Central memory CD8-positive, alpha-beta T cell (primary cell): ENCODE results near the gene C16orf89.

ENCODE experiments used
- ATAC-seq: fragments of 150-1000 bp; cut with Tn5 transposase; replicated peaks from 2 replicates; pipeline ENCODE4 v1.10.0; 2022; ENCODE audit warnings: mild to moderate bottlenecking, moderate FRiP score, moderate number of reproducible peaks; ENCODE audit not compliant: poor library complexity, severe bottlenecking; ENCODE audit errors: extremely low read depth
- DNase-seq, 2 donors: peaks; one replicate each; pipeline ENCODE4 v3.0.0; 2021; ENCODE audit warnings: low spot score in 2 of 2
- H3K27ac Mint-ChIP-seq: one replicate; pipeline ENCODE4 v1.8.0; 2022; ENCODE audit warnings: low read depth, mild to moderate bottlenecking, moderate library complexity, mixed read lengths
- H3K27me3 Mint-ChIP-seq: one replicate; pipeline ENCODE4 v1.8.0; 2022; ENCODE audit warnings: mixed read lengths
- H3K36me3 Mint-ChIP-seq: one replicate; pipeline ENCODE4 v1.8.0; 2022; ENCODE audit warnings: mild to moderate bottlenecking, moderate library complexity, mixed read lengths; ENCODE audit not compliant: insufficient read depth
- H3K4me1 Mint-ChIP-seq: one replicate; pipeline ENCODE4 v1.8.0; 2022; ENCODE audit warnings: mixed read lengths
- H3K4me3 Mint-ChIP-seq: one replicate; pipeline ENCODE4 v1.8.0; 2022; ENCODE audit warnings: mild to moderate bottlenecking, moderate library complexity, mixed read lengths
- H3K9me3 Mint-ChIP-seq: one replicate; pipeline ENCODE4 v1.8.0; 2022; ENCODE audit warnings: mixed read lengths

C16orf89 gene

DNA sequence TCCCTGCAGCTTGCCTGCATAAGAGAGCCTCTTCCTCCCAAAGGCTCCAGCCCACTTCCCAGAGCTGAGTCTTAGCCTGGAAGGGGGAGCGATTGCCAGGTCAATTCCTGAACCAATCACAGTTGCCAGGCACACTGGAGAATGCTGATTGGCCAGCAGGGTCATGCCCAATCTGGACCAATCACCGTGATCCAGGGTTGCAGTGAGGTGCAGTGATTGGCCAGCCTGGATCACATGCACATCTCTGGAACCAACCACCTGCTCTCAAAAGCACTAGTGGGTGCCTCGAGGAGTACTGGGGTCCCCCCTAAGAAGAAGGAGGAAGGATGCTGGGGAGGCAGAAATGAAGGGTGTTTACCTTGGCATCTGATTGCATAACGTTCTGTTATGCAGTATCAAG lies 50.4 kb downstream of the C16orf89 start:
- Mint-ChIP-seq H3K27ac (no peak overlapping the region), H3K27me3 (peaks cover 21% of the 10 kb centered on the region), H3K4me1 (no peaks in the 10 kb centered on the region), H3K36me3 (no peaks in the 10 kb centered on the region), H3K4me3 (no peak overlapping the region), H3K9me3 (no peaks in the 10 kb centered on the region)
- ATAC-seq, result no peak
- DNase-seq, result no peak

DNA sequence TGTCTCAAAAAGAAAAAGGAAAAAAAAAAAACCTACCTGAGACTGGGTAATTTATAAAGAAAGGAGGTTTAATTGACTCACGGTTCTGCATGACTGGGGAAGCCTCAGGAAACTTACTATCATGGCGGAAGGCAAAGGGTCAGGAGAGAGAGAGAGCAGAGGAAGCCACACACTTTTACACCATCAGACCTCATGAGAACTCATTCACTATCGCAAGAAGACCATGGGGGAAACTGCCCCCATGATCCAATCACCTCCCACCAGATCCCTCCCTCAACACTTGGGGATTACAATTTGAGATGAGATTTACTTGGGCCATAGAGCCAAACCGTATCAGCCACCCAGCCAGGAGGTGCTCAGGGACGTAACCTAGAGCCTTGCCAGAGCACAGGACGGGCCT lies 52.9 kb downstream of the C16orf89 start:
- no peak for DNase-seq
- H3K4me3 Mint-ChIP-seq, result no peak overlapping the region
- H3K27ac Mint-ChIP-seq, result no peak overlapping the region
- peaks cover 39% of the 10 kb centered on the region for H3K27me3 Mint-ChIP-seq
- H3K4me1 Mint-ChIP-seq, result no peaks in the 10 kb centered on the region
- no peaks in the 10 kb centered on the region for H3K9me3 Mint-ChIP-seq
- H3K36me3 Mint-ChIP-seq, result no peaks in the 10 kb centered on the region
- no peak for ATAC-seq

DNA sequence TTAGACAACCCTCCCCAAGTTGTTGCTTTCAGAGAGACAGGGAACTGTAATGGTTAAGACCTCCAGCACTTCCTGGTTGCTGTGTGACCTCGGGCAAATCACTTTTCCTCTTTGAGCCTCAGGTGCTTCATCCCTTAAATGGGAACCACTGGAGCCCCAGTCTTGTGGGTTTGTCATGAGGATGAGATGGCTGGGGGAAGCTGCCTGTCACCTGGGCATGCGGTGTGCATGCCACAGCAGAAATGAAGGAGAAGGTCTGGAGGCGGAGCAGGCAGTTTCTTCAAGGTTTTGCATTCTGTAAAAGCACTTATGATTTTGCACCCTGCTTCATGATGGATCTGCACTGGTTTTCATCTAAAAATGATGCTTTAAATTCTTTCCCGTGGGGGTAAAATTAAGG lies 54.1 kb downstream of the C16orf89 start:
- H3K4me3 Mint-ChIP-seq, result no peak overlapping the region
- no peak overlapping the region for H3K27ac Mint-ChIP-seq

DNA sequence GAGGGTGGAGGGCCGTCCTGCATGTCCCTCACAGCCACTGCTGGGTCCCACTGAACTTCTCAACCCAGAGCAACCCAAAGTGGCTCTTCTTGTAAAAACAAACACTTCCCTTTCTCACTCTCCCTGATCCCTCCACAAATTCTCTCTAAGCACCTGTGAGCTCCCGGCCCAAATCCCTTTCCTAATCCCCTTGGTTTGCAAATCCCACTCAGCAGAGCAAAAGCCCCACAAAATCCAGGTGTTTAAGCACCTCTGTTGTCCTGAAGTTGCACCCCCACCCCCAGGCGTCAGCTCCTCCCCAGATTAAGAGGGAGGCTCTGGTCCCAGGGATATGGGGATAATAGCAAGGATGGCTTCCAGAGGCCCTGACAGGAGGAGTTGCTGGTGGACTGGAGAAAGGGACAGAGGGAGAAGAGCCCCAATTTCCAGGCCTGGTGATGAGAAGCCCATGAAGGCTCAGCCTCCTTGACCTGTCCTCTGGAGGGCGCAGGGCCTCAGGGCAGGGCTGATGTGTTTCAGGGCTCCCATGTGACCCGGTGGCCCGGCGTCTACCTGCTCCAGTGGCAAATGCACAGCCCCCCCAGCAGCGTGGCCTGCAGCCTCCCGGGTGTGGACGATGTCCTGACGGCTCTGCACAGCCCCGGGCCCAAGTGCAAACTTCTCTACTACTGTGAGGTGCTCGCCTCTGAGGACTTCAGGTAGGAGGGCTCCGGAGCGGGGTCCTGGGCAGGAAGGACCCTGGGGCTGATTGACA lies 55.0 kb downstream of the C16orf89 start:
- no peaks in the 10 kb centered on the region for H3K36me3 Mint-ChIP-seq
- ATAC-seq (no peak), DNase-seq (no peak)
- H3K9me3 Mint-ChIP-seq, result no peaks in the 10 kb centered on the region
- no peak overlapping the region for H3K4me3 Mint-ChIP-seq
- H3K4me1 Mint-ChIP-seq, result no peaks in the 10 kb centered on the region
- peaks cover 39% of the 10 kb centered on the region for H3K27me3 Mint-ChIP-seq
- no peak overlapping the region for H3K27ac Mint-ChIP-seq

More for the DNA sequence above, 54.1 kb downstream of the C16orf89 start:
- Mint-ChIP-seq H3K4me1 (no peaks in the 10 kb centered on the region), H3K36me3 (no peaks in the 10 kb centered on the region), H3K27me3 (peaks cover 39% of the 10 kb centered on the region), H3K9me3 (no peaks in the 10 kb centered on the region)
- DNase-seq, result no peak
- no peak for ATAC-seq

DNA sequence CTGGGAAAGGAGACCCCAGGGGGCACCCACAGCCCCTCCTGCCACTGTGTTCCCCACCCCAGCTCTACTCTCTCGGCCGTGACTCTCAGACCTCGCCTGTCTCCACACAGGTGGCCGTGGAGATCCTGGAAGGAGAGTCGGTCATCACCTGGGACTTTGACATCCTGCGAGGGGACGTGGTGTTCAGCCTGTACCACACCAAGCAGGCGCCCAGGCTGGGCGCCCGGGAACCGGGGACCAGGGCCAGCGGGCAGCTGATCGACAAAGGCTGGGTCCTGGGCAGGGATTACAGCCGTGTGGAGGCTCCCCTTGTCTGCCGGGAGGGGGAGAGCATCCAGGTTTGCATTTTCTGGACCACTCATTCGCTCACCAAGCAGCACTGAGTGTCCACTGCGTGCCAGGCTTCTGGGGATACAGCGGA lies 57.4 kb downstream of the C16orf89 start:
- ATAC-seq (no peak), DNase-seq (no peak)
- Mint-ChIP-seq H3K27ac (no peak overlapping the region), H3K4me3 (no peak overlapping the region), H3K36me3 (no peaks in the 10 kb centered on the region), H3K4me1 (no peaks in the 10 kb centered on the region), H3K9me3 (no peaks in the 10 kb centered on the region), H3K27me3 (peaks cover 49% of the 10 kb centered on the region)

DNA sequence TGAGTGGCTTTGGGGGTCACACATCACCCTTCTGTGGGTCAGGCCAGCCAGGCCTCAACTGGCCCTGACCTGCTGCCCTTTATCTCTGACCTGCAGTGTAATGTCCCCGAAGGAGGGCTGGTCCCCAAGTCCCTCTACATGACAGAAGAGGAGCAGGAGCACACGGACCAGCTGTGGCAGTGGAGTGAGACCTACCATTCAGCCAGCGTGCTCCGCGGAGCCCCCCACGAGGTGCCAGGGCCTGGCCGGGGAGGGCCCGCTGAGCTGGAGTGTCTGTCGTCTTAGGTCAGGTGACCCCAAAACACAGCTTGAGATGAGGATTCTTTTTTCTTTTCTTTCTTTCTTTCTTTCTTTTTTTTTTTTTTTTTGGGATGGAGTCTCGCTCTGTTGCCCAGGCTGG lies 58.5 kb downstream of the C16orf89 start:
- Mint-ChIP-seq H3K27ac (no peak overlapping the region), H3K27me3 (peaks cover 47% of the 10 kb centered on the region), H3K4me1 (no peaks in the 10 kb centered on the region), H3K36me3 (no peaks in the 10 kb centered on the region), H3K4me3 (no peak overlapping the region), H3K9me3 (no peaks in the 10 kb centered on the region)
- ATAC-seq (no peak), DNase-seq (no peak)

DNA sequence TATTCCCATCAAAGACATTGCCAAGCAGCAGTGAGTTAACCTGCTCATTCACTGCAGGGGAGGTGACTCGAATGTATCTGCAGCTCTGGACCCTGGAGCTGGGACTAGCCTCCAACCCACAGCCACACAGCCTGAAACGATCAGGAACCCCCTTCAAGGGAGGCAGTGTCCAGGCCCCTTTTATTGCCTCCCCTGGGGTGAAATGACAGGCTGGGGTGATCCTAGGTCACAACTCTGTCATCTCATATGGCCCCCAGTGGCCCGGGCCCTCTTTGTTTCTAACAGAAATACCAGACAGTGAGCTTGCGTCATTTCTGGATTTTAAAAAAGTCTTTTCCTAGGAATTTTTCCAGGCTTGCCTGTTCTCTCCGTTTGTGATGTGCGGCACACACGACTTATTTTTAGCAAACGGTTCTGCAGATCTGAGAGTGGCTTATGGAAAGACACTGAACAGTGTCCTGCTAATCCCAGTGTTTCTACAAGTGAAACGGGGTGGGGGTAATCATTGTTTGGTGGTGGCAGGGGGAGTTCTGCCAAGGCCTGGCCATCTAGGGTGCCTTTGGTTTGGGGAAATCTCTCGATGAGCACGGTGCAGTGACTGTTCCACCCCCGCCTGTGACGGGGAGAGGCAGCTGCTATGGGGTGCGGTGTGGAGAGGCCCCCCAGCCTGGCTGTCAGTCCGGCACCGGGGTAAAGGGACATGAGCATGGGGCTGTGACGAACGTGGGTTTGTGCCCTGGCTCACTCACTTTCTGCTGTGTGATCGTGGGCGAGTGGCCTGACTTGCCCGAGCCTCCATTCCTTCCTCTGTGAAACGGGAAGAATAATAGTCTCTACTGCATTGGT lies 59.2 kb downstream of the C16orf89 start:
- H3K4me1 Mint-ChIP-seq, result no peaks in the 10 kb centered on the region
- H3K27ac Mint-ChIP-seq, result no peak overlapping the region
- DNase-seq, result no peak
- H3K27me3 Mint-ChIP-seq, result peaks cover 44% of the 10 kb centered on the region
- ATAC-seq, result no peak
- H3K9me3 Mint-ChIP-seq, result no peaks in the 10 kb centered on the region
- no peaks in the 10 kb centered on the region for H3K36me3 Mint-ChIP-seq
- no peak overlapping the region for H3K4me3 Mint-ChIP-seq

DNA sequence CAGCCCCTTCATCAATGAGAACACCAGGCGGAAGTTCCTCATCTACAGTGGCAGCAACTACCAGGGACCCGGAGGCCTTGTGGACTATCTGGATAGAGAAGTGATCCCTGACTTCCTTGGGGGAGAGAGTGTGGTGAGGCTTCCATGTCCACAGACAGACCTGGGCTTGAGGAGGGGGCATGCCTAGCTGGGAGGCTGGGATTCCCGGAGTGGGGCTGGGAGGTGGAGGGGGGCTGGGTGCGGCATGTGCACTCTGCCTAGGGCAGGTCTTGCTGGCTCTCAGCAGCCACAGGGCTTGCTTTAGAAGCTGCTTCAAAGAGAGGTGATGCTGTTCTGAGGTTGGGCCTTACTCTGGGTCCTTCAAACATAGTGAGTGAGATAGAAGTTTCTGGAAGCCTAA lies 59.8 kb downstream of the C16orf89 start:
- Mint-ChIP-seq H3K36me3 (no peaks in the 10 kb centered on the region), H3K27me3 (peaks cover 42% of the 10 kb centered on the region), H3K4me3 (no peak overlapping the region), H3K4me1 (no peaks in the 10 kb centered on the region), H3K27ac (no peak overlapping the region), H3K9me3 (no peaks in the 10 kb centered on the region)
- DNase-seq (no peak), ATAC-seq (no peak)

DNA sequence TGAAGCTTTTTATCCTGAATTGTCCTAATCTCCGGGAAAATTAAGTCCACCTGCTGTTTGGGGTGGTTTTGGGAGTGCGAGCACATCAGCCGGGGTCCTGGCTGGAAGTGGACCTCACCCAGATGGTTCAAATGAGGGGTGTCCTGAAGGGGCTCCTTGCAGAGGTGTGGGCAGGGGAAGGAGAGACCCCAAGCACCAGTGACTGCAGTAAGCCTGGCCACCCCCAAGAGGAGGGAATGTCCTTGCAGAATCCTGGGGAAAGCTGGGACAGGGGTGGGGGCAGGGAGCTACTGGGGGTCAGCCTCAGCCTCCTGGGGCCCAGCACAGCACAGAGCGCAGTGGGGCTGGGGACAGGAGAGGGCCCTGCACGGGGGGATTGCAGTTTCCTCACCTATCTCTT lies 61.4 kb downstream of the C16orf89 start:
- DNase-seq (no peak), ATAC-seq (no peak)
- Mint-ChIP-seq H3K9me3 (no peaks in the 10 kb centered on the region), H3K27ac (no peak overlapping the region), H3K4me1 (no peaks in the 10 kb centered on the region), H3K27me3 (peaks cover 26% of the 10 kb centered on the region), H3K36me3 (no peaks in the 10 kb centered on the region), H3K4me3 (no peak overlapping the region)

DNA sequence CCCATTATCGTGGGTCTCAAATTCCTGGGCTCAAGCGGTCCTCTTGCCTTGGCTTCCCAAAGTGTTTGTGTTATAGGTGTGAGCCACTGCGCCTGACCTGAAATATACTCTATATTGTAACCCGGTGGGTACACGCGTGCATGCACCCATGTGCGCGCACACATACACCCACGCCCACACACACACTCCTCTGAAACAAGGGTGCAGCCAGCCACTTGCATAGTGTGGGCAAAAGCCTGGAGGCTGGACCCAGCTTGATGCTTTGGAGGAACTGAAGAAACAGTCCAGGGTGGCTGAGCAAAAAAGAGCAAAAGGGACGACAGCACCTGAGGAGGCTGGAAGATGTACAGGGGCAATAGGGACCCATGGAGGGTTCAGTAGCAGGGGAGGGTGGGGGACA lies 61.9 kb downstream of the C16orf89 start:
- H3K4me1 Mint-ChIP-seq, result no peaks in the 10 kb centered on the region
- peaks cover 22% of the 10 kb centered on the region for H3K27me3 Mint-ChIP-seq
- H3K4me3 Mint-ChIP-seq, result no peak overlapping the region
- no peak for ATAC-seq
- H3K27ac Mint-ChIP-seq, result no peak overlapping the region
- no peaks in the 10 kb centered on the region for H3K36me3 Mint-ChIP-seq
- no peak for DNase-seq
- H3K9me3 Mint-ChIP-seq, result no peaks in the 10 kb centered on the region

DNA sequence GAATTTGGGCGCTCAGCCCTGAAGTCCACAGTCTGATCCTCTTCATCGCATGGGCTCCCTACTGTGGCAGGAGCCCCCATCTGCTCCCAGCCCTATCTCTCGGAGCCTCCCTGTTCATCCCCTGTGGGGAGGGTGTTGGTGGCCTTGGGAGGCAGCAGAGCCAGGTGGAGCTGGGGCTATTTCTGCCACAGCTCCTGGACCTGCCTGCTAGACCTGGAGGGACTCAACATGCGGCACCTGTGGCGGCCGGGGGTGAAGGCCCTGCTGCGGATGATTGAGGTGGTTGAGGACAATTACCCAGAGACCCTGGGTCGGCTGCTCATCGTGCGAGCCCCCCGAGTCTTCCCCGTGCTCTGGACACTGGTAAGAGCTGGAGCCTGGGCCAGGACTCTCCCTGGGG lies 62.5 kb downstream of the C16orf89 start:
- Mint-ChIP-seq H3K36me3 (no peaks in the 10 kb centered on the region), H3K27ac (no peak overlapping the region), H3K9me3 (no peaks in the 10 kb centered on the region), H3K27me3 (peaks cover 19% of the 10 kb centered on the region), H3K4me1 (no peaks in the 10 kb centered on the region), H3K4me3 (no peak overlapping the region)
- no peak for ATAC-seq
- DNase-seq, result no peak

DNA sequence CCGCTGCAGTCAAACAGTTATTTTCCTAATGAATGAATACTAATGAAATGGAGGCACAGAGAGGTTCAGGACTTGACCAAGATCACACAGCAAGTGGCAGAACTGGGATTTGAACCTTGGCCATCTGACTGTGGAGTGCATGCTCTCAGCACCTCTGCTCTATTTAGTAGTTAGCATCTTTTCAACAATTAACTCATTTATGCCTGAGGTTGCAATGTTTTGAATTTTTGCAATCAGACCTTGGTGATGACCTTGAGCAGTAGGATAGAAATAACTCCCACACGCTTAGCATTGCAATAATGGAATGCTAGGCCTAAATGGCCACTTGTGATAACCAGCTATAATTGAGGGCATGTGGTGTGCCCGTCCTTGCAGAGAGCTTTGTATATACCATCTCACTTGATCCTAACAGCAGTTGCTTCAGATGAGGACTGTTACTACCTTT lies 63.0 kb downstream of the C16orf89 start:
- ATAC-seq (no peak), DNase-seq (no peak)
- no peak overlapping the region for H3K4me3 Mint-ChIP-seq
- H3K4me1 Mint-ChIP-seq, result no peaks in the 10 kb centered on the region
- no peak overlapping the region for H3K27ac Mint-ChIP-seq
- H3K27me3 Mint-ChIP-seq, result peaks cover 19% of the 10 kb centered on the region
- H3K9me3 Mint-ChIP-seq, result no peaks in the 10 kb centered on the region
- no peaks in the 10 kb centered on the region for H3K36me3 Mint-ChIP-seq

DNA sequence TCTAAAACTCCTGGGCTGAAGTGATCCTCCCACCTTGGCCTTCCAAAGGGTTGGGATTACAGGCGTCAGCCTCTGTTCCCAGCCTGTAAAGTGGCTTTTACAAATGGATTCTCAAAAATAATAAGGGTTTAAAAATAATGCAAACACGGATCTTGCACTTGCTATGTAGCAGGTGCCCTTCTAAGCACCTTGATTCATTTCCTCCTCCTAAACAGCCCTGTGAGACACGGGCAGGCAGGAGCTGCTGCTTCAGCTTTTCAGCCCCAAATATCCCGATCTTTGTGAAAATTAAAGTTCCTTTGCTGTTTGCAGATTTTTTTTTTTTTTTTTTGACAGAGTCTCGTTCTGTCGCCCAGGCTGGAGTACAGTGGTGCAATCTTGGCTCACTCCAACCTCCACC lies 63.8 kb downstream of the C16orf89 start:
- DNase-seq, result no peak
- Mint-ChIP-seq H3K27me3 (peaks cover 27% of the 10 kb centered on the region), H3K36me3 (no peaks in the 10 kb centered on the region), H3K4me1 (no peaks in the 10 kb centered on the region), H3K9me3 (no peaks in the 10 kb centered on the region), H3K4me3 (no peak overlapping the region), H3K27ac (no peak overlapping the region)
- ATAC-seq, result no peak
